Stimulated activated CD8-positive, alpha-beta memory T cell treated with anti-CD3 and anti-CD28 coated beads, Interleukin-4, amount 100 ng/mL, for 4 hours (primary cell): Measurements from ENCODE around the gene HOXB7.
A peak's percentile ranks its signal among the peaks of the same experiment; 100 is the strongest.

Source experiments
- DNase-seq, 2 donors: peaks; one replicate each; pipeline ENCODE4 v3.0.0-alpha.2; 2020; ENCODE audit warnings: low read depth in 2 of 2, low spot score in 1 of 2

The HOXB7 gene

DNA sequence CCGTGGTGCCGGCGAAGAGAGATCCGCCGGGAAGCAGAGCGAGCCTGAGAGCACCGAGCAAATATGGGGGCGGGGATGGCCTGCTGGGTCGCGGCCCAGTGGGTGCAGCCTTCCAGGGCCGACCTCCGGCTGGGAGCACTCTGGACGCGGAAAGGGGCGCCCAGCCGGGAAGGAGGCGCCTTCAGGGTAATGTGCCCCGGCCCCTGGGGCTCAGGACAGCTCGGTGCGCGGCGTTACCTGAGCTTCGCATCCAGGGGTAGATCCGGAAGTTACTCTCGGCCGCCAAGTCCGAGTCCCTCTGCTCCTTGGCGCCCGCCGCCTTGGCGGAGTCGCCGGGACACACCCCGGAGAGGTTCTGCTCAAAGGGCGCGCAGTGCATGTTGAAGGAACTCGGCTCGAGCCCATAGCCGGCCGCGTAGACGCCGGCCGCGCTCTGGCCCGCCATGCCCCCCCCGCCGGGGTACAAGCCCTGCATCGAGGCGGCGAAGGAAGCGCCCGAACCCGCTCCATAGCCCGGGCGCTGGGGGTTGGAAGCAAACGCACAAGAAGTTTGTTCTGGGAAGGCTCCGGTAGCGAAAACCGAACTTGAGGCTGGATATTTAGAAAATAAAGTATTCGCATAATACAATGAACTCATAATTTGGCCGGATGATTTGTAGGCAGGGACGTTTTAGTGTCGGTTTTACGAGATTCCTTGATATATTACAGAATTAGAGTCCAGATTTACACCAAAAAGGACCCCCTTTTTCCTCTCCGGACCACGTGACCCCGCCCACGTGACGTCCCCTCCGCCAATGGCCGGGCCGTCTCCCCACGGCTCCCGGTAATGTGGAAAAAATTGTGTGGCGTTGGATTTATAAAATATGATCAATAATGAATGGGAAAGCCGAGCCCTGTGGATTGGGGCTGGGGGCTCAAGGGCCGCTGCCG lies at the start of gene HOXB7:
Gene HOXB7, minus strand, starts transcription at position 736 of the 930 bp plus-strand sequence. Its CDS starts 99 bp downstream, at position 637.
- DNase-seq, result no peak

GRCh38 chr17:48655913-48656312 lies 45.1 kb upstream of the HOXB7 start:
- no peak for DNase-seq

DNA sequence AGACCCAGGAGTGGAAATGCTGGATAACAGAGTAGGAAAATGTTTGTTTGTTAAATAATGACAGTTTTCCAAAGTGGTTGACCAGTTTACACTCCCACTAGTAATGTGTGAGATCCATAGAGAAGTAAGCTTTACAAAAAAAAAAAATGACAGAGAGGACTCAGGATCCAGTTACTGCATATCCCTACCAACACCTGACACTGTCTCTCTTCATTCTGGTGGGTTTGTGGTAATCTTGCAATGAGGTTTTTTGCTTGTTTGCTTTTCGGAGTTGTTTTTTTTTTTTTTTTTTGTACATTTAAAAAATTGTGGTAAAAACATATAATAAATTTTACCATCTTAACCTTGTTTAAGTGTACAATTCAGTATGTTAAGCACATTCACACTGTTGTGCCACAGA lies 38.9 kb upstream of the HOXB7 start:
- no peak for DNase-seq

DNA sequence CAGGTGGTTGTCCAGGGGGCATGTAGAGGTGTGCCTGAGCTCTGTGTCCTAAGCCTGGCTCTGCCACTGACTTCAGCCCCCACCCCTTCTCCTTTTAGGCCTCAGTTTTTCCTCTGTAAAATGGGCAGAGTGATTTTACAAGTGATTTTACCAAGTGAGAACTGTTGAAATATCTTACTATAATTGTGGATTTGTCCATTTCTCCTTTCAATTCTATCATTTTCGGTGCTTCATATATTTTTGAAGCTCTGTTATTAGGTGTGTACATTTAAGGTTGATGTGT lies 37.1 kb upstream of the HOXB7 start:
- DNase-seq, result no peak

- DNase-seq, result no peak
These were observed 36.5 kb upstream of the HOXB7 start for GRCh38 chr17:48647103-48647962.

DNA sequence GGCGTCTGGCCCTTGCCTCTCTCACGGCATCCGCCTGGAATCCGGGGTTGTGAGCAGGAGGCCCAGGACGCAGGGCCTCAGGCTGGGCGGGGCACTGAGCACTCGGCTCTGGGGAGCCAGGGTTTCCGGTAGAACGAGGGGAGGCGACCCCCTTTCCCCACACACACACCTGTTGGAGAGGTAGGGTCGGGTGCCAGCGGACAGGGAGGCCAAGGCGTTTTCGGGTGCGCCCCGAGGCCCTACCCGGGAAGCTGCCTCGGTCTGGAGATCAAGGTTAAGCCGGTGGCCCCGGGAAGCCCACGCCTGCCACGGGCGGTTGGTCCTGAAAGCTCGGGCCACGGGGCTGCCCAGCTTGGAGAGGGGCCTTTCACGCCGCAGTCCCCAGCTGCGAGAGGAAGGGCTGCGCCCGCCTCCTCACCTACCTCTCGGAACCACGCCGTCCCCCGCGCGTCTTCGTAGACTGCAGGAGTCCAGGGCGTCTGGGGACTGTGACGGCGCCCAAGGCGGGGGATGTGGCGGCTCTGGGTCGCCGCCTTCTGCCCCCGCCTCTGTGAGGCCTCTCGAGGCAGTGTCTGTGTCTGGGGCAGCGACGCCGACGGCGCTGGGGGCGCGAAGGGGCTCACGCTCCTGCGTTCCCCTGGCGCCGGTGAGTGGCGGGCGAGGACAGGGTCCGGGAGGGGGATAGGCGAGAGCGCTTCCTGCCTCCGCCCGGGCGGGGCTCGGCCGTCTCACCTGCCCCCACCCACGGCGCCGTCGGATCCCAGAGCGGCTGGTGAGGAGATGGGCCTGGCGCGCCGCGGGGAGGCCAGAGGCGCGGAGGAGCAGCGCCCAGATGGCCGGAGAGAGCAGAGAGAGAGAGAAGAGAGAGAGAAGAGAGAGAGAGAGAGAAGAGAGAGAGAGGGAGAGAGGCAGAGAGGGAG lies 35.6 kb upstream of the HOXB7 start:
- DNase-seq, result peak in 1 of 2 donors; percentile 17

DNA sequence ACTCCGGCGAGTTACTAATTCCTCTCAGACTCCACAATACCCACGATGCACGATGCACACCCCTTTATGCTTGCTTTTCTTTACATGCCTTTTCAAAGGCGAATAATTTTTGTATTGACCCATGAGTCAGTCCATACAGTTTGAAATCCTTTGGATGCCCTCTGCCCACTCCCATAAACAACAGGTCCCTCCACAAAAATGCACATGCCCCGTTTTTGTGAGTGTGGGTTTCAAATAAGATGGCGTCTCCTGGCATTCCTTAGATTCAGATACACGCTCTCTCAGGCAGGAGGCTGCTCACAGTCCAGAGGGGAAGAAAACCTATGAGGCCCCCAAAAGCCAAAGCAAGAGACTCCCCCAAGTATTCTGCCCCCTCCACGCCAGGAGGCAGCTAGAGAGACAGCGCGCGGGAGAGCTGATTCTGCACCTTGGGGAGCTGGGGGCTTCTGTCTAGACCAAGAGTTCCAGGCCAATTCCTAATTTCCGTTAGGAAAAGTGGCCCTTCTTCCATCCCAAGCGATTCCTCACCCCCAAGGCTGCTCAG lies 34.9 kb upstream of the HOXB7 start:
- DNase-seq, result no peak

GRCh38 chr17:48644910-48645557 lies 34.2 kb upstream of the HOXB7 start:
- DNase-seq, result no peak

DNA sequence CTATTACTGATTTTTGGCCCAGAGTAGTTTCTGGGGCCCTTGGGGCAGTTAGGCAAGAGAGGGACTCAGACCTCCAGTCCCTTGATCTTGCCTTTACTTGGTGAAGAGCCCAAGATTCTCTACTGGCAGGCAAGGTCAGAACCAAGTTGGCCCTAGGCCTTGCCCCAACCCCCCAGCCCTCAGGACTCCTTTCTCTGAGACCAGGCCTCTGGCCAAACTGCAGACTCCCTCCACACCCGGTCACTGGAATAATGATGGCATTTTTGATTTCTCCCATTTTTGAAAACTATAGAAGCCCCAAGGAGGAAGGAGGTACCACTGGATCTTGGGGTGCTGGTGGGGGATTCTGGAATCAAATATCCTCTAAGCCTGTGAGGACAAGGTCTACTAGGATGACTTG lies 33.3 kb upstream of the HOXB7 start:
- no peak for DNase-seq

GRCh38 chr17:48643697-48644012 lies 32.8 kb upstream of the HOXB7 start:
- DNase-seq, result no peak

DNA sequence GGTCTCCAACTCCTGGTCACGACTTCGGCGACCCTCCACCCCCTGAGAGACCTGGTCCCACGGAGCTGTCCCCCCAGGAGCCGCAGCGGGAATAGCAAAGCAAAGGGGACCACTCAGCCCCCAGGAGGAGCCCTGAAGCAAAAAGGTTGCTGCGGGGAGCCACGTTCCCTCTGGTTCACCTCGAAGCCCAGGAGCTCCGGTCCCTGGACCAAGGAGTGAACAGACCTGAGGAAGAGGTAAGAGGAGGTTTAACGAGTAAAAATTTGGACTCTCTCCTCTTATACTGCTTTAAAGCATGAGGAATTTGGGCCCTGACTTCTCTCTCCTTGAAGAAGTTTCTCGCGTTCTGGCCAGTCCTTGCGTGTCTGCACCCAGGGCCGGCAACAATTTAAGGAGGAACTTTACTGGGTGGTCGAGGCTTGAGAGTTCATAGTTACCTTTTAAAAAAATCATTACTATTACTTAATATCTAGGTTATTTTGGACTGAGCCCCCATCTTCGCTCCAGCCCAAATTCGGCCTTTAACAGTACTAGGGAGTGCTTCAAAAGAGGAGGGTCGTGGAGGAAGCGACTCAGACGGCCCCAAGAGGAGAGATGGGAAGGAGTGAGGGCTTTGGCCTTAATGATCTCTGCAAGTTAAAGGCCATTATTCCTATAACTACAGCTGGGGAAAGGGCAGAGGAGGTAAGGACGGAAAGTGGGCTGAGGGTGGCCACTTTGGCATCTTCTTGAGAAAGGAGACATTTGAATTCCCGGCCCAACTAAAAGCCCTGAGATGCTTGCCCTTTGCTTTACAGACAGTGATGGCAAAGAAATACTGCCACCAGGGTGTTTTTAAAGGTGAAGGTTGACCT lies 32.3 kb upstream of the HOXB7 start:
- no peak for DNase-seq

DNA sequence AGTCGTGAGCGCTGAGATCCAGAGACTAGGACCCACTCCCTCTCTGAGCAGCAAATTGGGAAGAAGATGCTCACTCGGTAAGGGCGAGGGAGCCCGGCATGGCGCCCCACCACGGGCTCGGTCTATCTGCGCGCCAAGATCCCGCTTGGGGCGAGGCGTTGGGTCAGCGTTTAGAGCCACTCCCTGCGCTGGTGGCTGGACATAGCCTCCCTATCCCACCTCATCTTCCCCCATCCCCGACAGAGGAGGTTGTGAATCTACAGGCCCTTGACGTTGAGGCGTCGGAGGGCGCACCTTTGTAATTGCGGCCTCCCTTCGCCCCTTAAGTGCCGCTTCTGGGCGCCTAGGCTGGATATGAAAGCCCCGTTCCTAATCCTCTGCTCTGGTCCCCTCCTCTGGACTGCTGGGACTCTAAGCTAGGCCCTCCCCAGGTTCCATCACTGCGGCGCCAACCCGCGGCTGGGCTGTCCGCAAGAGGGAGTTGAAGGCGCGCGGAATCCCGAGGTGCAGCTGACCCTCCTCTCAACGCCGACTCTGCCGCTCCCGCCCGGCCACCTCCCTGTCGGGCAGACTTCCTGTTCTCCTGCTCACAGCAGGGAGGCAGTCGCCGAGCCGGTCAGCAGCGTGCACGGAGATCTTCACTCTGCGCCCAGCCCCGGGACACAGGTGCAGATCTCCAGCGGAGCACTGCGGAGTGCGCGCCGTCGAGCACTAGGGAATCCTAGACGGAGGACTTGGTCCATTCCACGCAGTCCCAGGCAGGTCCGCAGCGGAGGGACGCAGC lies 31.4 kb upstream of the HOXB7 start:
- DNase-seq, result no peak

- DNase-seq, result no peak
These were observed 30.8 kb upstream of the HOXB7 start for GRCh38 chr17:48641541-48642058.

DNA sequence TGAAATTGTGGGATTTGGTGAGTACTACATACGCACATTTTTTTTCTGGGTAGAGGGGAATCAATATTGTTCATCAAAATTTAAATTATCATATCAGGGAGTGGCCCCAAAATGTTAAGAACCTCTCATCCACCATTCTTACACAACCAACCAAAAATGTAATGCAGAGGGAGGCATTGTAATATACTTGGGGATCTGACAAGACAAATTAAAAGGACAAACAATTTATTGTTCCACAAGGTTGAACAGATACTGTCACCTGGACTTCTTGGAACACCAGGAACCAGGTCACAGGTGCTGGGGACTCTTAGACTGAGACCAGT lies 30.0 kb upstream of the HOXB7 start:
- no peak for DNase-seq

- no peak for DNase-seq
These were observed 29.4 kb upstream of the HOXB7 start for GRCh38 chr17:48639982-48640857.

DNA sequence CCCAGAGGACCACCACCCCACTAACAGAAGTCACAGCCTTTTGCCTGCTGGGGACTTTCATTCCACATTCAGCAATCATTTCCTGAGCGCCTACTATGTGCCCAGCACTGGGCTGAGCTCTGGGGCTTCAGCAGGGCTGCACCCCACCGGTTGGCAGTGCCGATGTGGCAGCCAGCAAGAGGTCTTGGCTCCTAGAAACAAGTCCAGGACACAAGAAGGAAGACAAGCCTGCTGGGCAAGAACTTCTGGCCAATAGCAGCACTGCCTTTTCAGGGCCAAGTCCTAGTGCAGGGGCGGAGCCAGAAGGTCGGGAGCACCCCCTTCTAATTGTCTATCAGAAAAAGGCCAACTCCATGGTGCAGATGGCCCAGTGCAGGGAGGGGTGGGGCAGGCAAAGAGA lies 28.3 kb upstream of the HOXB7 start:
- DNase-seq, result no peak

- no peak for DNase-seq
These were observed 26.8 kb upstream of the HOXB7 start for GRCh38 chr17:48637323-48638260.
